Measurements from ENCODE around the gene ANKRD1.

GRCh38 chr10:90890347-90890746, 30.5 kb downstream of the ANKRD1 start:
- TF ChIP-seq CTCF (IDR thresholded peaks at IDR 0.05; ENCODE audit: extremely low read depth in 1 of 2, insufficient read depth in 1 of 2, low read depth in 1 of 2, low read length in 2 of 2) (no peak), JUN (IDR thresholded peaks at IDR 0.05; ENCODE audit: borderline replicate concordance, insufficient read depth, insufficient read length, low read depth) (no peak)
